Neural progenitor cell (in vitro differentiated cells): ENCODE measurements around the gene TECR. TPM values are rescaled to one million over a fixed set of nuclear protein-coding genes. Genes with fewer than 3 reads are reported as not detected.

ENCODE experiments used
- DNase-seq: peaks from one replicate; pipeline ENCODE4 v3.0.0-alpha.2; 2016; ENCODE audit warnings: low spot score
- H2AFZ ChIP-seq: fragments of 200-600 bp; sonication (generic); replicated peaks from 2 replicates; pipeline ENCODE4 v1.6.1; 2016; ENCODE audit warnings: antibody characterized with exemption
- H3F3A ChIP-seq: fragments of 200-600 bp; sonication (generic); 2 replicates; pipeline ENCODE4 v1.6.1; 2016; ENCODE audit warnings: antibody characterized with exemption, low read depth
- H3K27ac ChIP-seq: fragments of 200-600 bp; sonication (generic); 2 replicates; pipeline ENCODE4 v1.5.1; 2016; ENCODE audit warnings: mild to moderate bottlenecking
- H3K27me3 ChIP-seq: fragments of 200-600 bp; sonication (generic); 2 replicates; pipeline ENCODE4 v1.6.1; 2016; ENCODE audit warnings: mild to moderate bottlenecking, moderate library complexity
- H3K36me3 ChIP-seq: fragments of 200-600 bp; sonication (generic); 2 replicates; pipeline ENCODE4 v1.5.1; 2016
- H3K4me1 ChIP-seq: fragments of 200-600 bp; sonication (generic); 2 replicates; pipeline ENCODE4 v1.6.1; 2016; ENCODE audit warnings: mixed run types
- H3K4me2 ChIP-seq: fragments of 200-600 bp; sonication (generic); 2 replicates; pipeline ENCODE4 v1.6.1; 2016
- H3K4me3 ChIP-seq: fragments of 200-600 bp; sonication (generic); 2 replicates; pipeline ENCODE4 v1.5.1; 2016
- H3K79me2 ChIP-seq: fragments of 200-600 bp; sonication (generic); 2 replicates; pipeline ENCODE4 v1.6.1; 2016; ENCODE audit warnings: low read depth
- H3K9ac ChIP-seq: fragments of 200-600 bp; sonication (generic); 2 replicates; pipeline ENCODE4 v1.6.1; 2016
- H3K9me3 ChIP-seq: fragments of 200-600 bp; sonication (generic); 2 replicates; pipeline ENCODE4 v1.5.1; 2016; ENCODE audit warnings: low read depth
- H4K20me1 ChIP-seq: fragments of 200-600 bp; sonication (generic); 2 replicates; pipeline ENCODE4 v1.6.1; 2016; ENCODE audit warnings: low read depth
- H3K27ac Mint-ChIP-seq: 3 replicates; pipeline ENCODE4 v1.8.0; 2021; ENCODE audit warnings: mixed read lengths
- H3K27me3 Mint-ChIP-seq: 2 replicates; pipeline ENCODE4 v1.8.0; 2022; ENCODE audit warnings: low read depth, mild to moderate bottlenecking, inconsistent platforms, moderate library complexity, mixed read lengths; ENCODE audit not compliant: insufficient read depth
- H3K36me3 Mint-ChIP-seq: 3 replicates; pipeline ENCODE4 v1.8.0; 2021; ENCODE audit warnings: mixed read lengths
- H3K4me1 Mint-ChIP-seq: 3 replicates; pipeline ENCODE4 v1.8.0; 2021; ENCODE audit warnings: mixed read lengths
- H3K4me3 Mint-ChIP-seq: 3 replicates; pipeline ENCODE4 v1.8.0; 2021; ENCODE audit warnings: mild to moderate bottlenecking, moderate library complexity, mixed read lengths
- H3K9me3 Mint-ChIP-seq: 3 replicates; pipeline ENCODE4 v1.8.0; 2020; ENCODE audit warnings: mixed read lengths
- EZH2 ChIP-seq: fragments of 200-600 bp; sonication (generic); IDR thresholded peaks from 2 replicates; pipeline ENCODE4 v1.6.1; 2017; ENCODE audit warnings: antibody characterized with exemption, mild to moderate bottlenecking, moderate library complexity
- EZH2phosphoT487 ChIP-seq: fragments of 200-600 bp; sonication (generic); IDR thresholded peaks from 2 replicates; pipeline ENCODE4 v1.6.1; 2017; ENCODE audit warnings: antibody characterized with exemption
- total RNA-seq: library from RNA; depleted of rRNA; stranded (reverse); fragments of >200 nt; gene quantifications from 2 replicates; pipeline ENCODE4 v1.2.3, GENCODE V29; 2015; ENCODE audit warnings: low replicate concordance
- TF ChIP-seq, protein P1 (sequence below): fragments of 200-600 bp; sonication (generic); IDR thresholded peaks from 2 replicates; pipeline ENCODE4 v1.5.1; 2017; ENCODE audit warnings: antibody characterized with exemption, mild to moderate bottlenecking

The TECR gene
- total RNA-seq, 1 donor from 2014 or later = 41.9 TPM

DNA sequence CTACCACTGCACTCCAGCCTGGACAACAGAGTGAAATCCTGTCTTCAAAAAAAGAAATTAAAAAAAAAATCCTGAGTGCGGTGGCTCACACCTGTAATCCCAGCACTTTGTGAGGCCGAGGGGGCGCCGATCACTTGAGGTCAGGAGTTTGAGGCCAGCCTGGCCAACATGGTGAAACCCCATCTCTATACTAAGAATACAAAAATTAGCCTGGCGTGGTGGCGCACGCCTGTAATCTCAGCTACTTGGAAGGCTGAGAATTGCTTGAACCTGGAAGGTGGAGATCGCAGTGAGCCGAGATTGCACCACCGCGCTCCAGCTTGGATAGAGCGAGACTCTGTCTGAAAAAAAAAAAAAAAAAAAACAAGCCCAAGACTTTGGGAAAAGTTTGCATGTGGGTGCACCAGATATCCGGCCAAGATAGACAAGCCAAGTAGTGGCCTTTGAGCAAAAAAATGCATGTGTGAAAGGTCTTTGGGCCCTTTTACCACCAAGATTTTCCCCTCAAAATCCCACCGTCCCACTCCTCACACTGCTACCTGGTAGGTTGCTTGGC lies 16.9 kb upstream of the TECR start:
- Mint-ChIP-seq H3K27me3 (peaks cover 6% of the 10 kb centered on the region), H3K4me1 (peaks cover 45% of the 10 kb centered on the region), H3K4me3 (no peak overlapping the region), H3K9me3 (no peaks in the 10 kb centered on the region), H3K27ac (no peak overlapping the region), H3K36me3 (peaks cover 26% of the 10 kb centered on the region)
- Histone ChIP-seq H3K27ac (no peak overlapping the region), H3K4me2 (no peak overlapping the region), H3K79me2 (peaks cover 29% of the 10 kb centered on the region), H4K20me1 (peaks cover 34% of the 10 kb centered on the region), H3K27me3 (no peaks in the 10 kb centered on the region), H3K9ac (no peak overlapping the region), H3K9me3 (no peaks in the 10 kb centered on the region), H3K36me3 (no peaks in the 10 kb centered on the region), H3K4me3 (no peak overlapping the region), H3F3A (peaks cover 29% of the 10 kb centered on the region), H2AFZ (no peak overlapping the region), H3K4me1 (peaks cover 5% of the 10 kb centered on the region)
- DNase-seq = no peak
- TF ChIP-seq, protein P1, sequence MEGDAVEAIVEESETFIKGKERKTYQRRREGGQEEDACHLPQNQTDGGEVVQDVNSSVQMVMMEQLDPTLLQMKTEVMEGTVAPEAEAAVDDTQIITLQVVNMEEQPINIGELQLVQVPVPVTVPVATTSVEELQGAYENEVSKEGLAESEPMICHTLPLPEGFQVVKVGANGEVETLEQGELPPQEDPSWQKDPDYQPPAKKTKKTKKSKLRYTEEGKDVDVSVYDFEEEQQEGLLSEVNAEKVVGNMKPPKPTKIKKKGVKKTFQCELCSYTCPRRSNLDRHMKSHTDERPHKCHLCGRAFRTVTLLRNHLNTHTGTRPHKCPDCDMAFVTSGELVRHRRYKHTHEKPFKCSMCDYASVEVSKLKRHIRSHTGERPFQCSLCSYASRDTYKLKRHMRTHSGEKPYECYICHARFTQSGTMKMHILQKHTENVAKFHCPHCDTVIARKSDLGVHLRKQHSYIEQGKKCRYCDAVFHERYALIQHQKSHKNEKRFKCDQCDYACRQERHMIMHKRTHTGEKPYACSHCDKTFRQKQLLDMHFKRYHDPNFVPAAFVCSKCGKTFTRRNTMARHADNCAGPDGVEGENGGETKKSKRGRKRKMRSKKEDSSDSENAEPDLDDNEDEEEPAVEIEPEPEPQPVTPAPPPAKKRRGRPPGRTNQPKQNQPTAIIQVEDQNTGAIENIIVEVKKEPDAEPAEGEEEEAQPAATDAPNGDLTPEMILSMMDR = no peak
- TF ChIP-seq EZH2 (no peak), EZH2phosphoT487 (no peak)

DNA sequence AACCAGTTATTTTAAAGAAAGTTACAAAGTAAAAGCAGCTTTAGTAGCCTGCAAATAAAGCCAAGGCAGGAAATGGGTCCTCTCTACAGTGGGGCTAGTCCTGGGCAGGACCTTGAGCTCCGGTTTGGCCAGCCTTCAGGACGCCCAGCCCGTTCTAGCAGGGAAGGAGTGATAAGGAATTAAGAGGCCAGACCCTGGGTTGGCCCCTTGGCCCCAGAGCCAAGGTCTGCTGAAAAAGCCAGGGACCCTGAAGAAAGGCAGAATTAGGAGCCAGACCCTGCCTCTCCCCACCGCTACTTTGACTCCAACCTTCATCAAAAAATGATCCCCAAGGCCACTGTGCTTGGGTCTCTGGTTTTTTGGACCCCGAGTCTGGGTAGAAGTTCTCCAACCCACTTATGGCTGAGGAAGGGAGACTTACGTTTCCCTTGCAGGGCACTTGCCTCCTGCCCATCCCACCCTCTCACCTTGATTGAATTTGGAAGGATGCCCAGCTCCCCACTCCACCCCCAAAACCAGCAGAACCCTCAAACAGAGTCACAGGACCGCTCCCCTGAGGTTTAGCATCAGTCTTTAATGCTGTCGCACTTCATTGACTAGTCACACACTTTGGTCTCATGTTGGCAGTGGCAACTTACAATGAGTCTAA lies 15.1 kb upstream of the TECR start:
- Mint-ChIP-seq H3K9me3 (no peaks in the 10 kb centered on the region), H3K36me3 (peaks cover 26% of the 10 kb centered on the region), H3K4me3 (peak overlapping the region; percentile 49), H3K27ac (no peak overlapping the region), H3K27me3 (peaks cover 10% of the 10 kb centered on the region), H3K4me1 (peaks cover 48% of the 10 kb centered on the region)
- no peaks in the 10 kb centered on the region for H3K27me3 ChIP-seq
- H3K36me3 ChIP-seq = no peaks in the 10 kb centered on the region
- TF ChIP-seq EZH2phosphoT487 = no peak
- TF ChIP-seq, protein P1 = no peak
- TF ChIP-seq EZH2 = no peak
- no peak for DNase-seq
- H3K9me3 ChIP-seq = no peaks in the 10 kb centered on the region
- peaks cover 35% of the 10 kb centered on the region for H4K20me1 ChIP-seq
- peaks cover 36% of the 10 kb centered on the region for H3K79me2 ChIP-seq
- peaks cover 5% of the 10 kb centered on the region for H3K4me1 ChIP-seq
- no peak overlapping the region for H3K4me2 ChIP-seq
- no peak overlapping the region for H3K27ac ChIP-seq
- H3F3A ChIP-seq = peaks cover 36% of the 10 kb centered on the region
- no peak overlapping the region for H3K9ac ChIP-seq
- H2AFZ ChIP-seq = no peak overlapping the region
- no peak overlapping the region for H3K4me3 ChIP-seq

DNA sequence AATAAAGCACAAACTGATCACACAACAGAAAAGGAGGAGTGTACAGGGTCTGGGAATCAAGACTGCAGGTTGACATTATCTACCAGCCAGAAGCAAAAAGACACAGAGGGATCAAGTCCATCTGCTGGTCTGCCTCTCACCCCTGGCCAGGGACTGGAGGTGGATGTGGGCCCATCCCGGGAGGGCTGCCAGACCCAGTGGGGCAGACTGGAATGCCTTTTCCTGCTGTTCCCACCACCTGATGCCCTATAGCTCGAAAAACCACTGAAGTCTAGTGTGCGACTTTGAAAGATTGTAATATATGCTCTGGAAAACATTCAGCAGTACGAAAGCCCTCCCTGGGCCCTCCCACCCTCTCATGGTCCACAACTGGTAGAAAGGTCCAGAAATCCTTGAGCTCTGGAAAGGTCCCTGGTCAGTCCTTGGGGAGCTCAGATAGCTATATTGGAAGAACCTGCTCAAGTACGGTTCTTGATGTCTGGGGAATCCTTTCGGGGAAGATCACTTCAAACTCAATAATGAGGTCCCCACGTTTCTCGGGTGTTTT lies 13.8 kb upstream of the TECR start:
- Histone ChIP-seq H3K9me3 (no peaks in the 10 kb centered on the region), H3K4me1 (peaks cover 5% of the 10 kb centered on the region), H3K9ac (no peak overlapping the region), H4K20me1 (peaks cover 35% of the 10 kb centered on the region), H3K27me3 (no peaks in the 10 kb centered on the region), H3K79me2 (peaks cover 36% of the 10 kb centered on the region), H3K36me3 (no peaks in the 10 kb centered on the region), H3K4me3 (peak overlapping the region; percentile 99), H2AFZ (no peak overlapping the region), H3K4me2 (peak overlapping the region; percentile 99), H3F3A (peaks cover 47% of the 10 kb centered on the region), H3K27ac (no peak overlapping the region)
- no peak overlapping the region for H3K27ac Mint-ChIP-seq
- peaks cover 45% of the 10 kb centered on the region for H3K4me1 Mint-ChIP-seq
- DNase-seq = no peak
- H3K4me3 Mint-ChIP-seq = peak overlapping the region; percentile 90
- H3K9me3 Mint-ChIP-seq = no peaks in the 10 kb centered on the region
- H3K36me3 Mint-ChIP-seq = peaks cover 26% of the 10 kb centered on the region
- peaks cover 10% of the 10 kb centered on the region for H3K27me3 Mint-ChIP-seq
- TF ChIP-seq EZH2 (no peak), EZH2phosphoT487 (no peak)
- TF ChIP-seq, protein P1 = no peak
